HG02981 (cell line): ENCODE data around the gene CGNL1.

Source experiments
- ATAC-seq: cut with Tn5 transposase; IDR thresholded peaks from one replicate; pipeline ENCODE4 v1.9.1; 2021; ENCODE audit warnings: mild to moderate bottlenecking, moderate library complexity; ENCODE audit not compliant: unreplicated experiment

The CGNL1 gene

GRCh38 chr15:57541805-57542504 is 165.7 kb downstream of the CGNL1 start:
- no peak for ATAC-seq

GRCh38 chr15:57542505-57542817 is 166.2 kb downstream of the CGNL1 start:
- no peak for ATAC-seq

GRCh38 chr15:57544848-57545480 is 168.7 kb downstream of the CGNL1 start:
- ATAC-seq: no peak

GRCh38 chr15:57545995-57546394 is 169.7 kb downstream of the CGNL1 start:
- ATAC-seq: no peak

- ATAC-seq: no peak
Observed at GRCh38 chr15:57547243-57547755, 171.0 kb downstream of the CGNL1 start.

- no peak for ATAC-seq
Observed at GRCh38 chr15:57548351-57548750, 172.0 kb downstream of the CGNL1 start.

GRCh38 chr15:57548835-57549234 is 172.5 kb downstream of the CGNL1 start:
- ATAC-seq: no peak

GRCh38 chr15:57549935-57550334 is 173.6 kb downstream of the CGNL1 start:
- no peak for ATAC-seq

- no peak for ATAC-seq
Observed at GRCh38 chr15:57550640-57551039, 174.3 kb downstream of the CGNL1 start.

GRCh38 chr15:57551715-57552677 is 175.7 kb downstream of the CGNL1 start:
- ATAC-seq: no peak

GRCh38 chr15:57552678-57553334 is 176.5 kb downstream of the CGNL1 start:
- ATAC-seq: no peak

- no peak for ATAC-seq
Observed at GRCh38 chr15:57553526-57553925, 177.2 kb downstream of the CGNL1 start.

- ATAC-seq: no peak
Observed at GRCh38 chr15:57554063-57554811, 177.9 kb downstream of the CGNL1 start.

- no peak for ATAC-seq
Observed at GRCh38 chr15:57554812-57555179, 178.5 kb downstream of the CGNL1 start.

- no peak for ATAC-seq
Observed at GRCh38 chr15:57555270-57555669, 179.0 kb downstream of the CGNL1 start.

- no peak for ATAC-seq
Observed at GRCh38 chr15:57556040-57556439, 179.7 kb downstream of the CGNL1 start.

- ATAC-seq: no peak
Observed at GRCh38 chr15:57557267-57557666, 181.0 kb downstream of the CGNL1 start.

GRCh38 chr15:57557810-57558209 is 181.5 kb downstream of the CGNL1 start:
- no peak for ATAC-seq

- ATAC-seq: no peak
Observed at GRCh38 chr15:57559875-57560274, 183.6 kb downstream of the CGNL1 start.

GRCh38 chr15:57561041-57561711 is 184.9 kb downstream of the CGNL1 start:
- peak; percentile 78 for ATAC-seq
